Left ventricle myocardium inferior (tissue), 1 donor: ENCODE results near the gene SBF2. TPM values are rescaled to one million over a fixed set of nuclear protein-coding genes. Genes with fewer than 3 reads are reported as not detected.

Experiments used
- DNase-seq: peaks from one replicate; pipeline ENCODE4 v3.0.0-alpha.2; 2020
- H3K27ac ChIP-seq: fragments of 200-600 bp; replicated peaks from 2 replicates; pipeline ENCODE4 v1.8.0; 2021
- H3K27me3 ChIP-seq: fragments of 200-600 bp; 2 replicates; pipeline ENCODE4 v1.8.0; 2021; ENCODE audit warnings: low read depth
- H3K36me3 ChIP-seq: fragments of 200-600 bp; 2 replicates; pipeline ENCODE4 v1.8.0; 2021
- H3K4me1 ChIP-seq: fragments of 200-600 bp; 2 replicates; pipeline ENCODE4 v1.8.0; 2021
- H3K4me3 ChIP-seq: fragments of 200-600 bp; 2 replicates; pipeline ENCODE4 v1.8.0; 2021; ENCODE audit warnings: mild to moderate bottlenecking, moderate library complexity
- H3K9me3 ChIP-seq: fragments of 200-600 bp; replicated peaks from 2 replicates; pipeline ENCODE4 v1.8.0; 2021
- intact Hi-C: fragments of 100-400 bp; cut with micrococcal nuclease; formaldehyde crosslinking; loops from one replicate; pipeline ENCODE4 v1.11.0; 2022
- long read RNA-seq: library from polyadenylated mRNA; unstranded; transcript quantifications from one replicate; pipeline ENCODE4 v2.0.0, GENCODE V29; 2021
- total RNA-seq: library from RNA; stranded (reverse); fragmentation: NEBNext Ultra II Directional; extraction: Animal tissue kit (Norgen Biotek cat#: 25700); gene quantifications from one replicate; pipeline ENCODE4 v1.2.1, GENCODE V29; 2021
- TF ChIP-seq, protein P1 (sequence below): fragments of 200-600 bp; IDR thresholded peaks from 2 replicates; pipeline ENCODE4 v1.8.0; 2021; ENCODE audit warnings: antibody characterized with exemption, mild to moderate bottlenecking, borderline replicate concordance
- donor health status: DM: no; HTN: yes; CAD: no; lungs with severe emphysema.

Gene SBF2
- total RNA-seq, result 17.8 TPM
- long read RNA-seq, full-length matches to known transcripts, result 2 of 6 reads
- long read RNA-seq, partial matches to known transcripts, result 2 of 6 reads
- long read RNA-seq, other reads (novel, unspliced or antisense), result 2 of 6 reads

DNA sequence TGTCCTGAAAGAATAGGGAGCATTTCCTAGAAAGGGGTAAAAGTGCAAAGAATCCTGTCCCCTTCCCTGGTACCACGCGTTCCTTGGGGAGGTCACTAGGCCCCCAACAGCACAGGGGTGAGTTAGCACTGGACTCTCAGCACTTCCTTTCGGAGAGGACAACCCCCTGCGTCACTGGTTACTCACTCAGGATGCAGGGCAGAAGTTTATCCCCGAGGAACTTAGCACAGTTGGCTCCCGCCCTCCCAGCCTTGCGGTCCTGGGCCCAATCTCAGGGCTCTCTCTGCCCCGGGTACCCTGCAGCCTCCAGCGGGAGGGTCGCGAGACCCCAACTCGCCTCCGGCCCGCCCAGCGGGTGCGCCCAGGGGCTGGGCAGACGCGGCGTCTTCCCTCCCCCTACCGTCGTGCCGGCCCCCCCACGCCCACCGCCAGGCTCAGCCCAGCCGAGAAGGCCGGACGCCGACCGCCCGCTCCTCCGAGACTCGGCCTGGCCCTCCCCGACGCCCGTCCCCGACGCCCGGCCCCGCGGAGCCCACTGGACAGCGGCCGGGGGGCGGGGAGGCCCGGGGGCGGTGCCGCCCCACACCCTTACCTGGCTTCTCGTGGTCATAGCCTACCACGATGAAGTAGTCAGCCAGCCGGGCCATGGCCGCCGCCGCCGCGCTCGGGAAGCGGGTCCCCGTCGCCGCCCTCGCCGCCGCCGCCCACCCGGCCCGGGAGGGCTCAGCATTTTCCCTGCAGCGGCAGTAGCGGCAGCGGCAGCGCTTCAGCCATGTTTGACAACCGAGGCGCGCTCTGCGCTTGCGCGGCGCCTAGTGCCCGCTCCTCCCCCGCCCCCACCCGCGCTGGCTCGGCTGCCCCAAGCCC, at the start of gene SBF2:
TSS of gene SBF2 (minus strand) at position 797 of the 867 bp plus-strand sequence. CDS start at position 647, 150 bp downstream.
- H3K36me3 ChIP-seq, result no peaks in the 10 kb centered on the region
- intact Hi-C loops, result no loop called here
- H3K27ac ChIP-seq, result peak within 1 kb of the TSS; percentile 96
- peak; percentile 86 for DNase-seq
- TF ChIP-seq, protein P1, sequence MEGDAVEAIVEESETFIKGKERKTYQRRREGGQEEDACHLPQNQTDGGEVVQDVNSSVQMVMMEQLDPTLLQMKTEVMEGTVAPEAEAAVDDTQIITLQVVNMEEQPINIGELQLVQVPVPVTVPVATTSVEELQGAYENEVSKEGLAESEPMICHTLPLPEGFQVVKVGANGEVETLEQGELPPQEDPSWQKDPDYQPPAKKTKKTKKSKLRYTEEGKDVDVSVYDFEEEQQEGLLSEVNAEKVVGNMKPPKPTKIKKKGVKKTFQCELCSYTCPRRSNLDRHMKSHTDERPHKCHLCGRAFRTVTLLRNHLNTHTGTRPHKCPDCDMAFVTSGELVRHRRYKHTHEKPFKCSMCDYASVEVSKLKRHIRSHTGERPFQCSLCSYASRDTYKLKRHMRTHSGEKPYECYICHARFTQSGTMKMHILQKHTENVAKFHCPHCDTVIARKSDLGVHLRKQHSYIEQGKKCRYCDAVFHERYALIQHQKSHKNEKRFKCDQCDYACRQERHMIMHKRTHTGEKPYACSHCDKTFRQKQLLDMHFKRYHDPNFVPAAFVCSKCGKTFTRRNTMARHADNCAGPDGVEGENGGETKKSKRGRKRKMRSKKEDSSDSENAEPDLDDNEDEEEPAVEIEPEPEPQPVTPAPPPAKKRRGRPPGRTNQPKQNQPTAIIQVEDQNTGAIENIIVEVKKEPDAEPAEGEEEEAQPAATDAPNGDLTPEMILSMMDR, result no peak
- no peaks in the 10 kb centered on the region for H3K9me3 ChIP-seq
- no peaks in the 10 kb centered on the region for H3K27me3 ChIP-seq
- H3K4me1 ChIP-seq, result peaks cover 53% of the 10 kb centered on the region
- H3K4me3 ChIP-seq, result peak within 1 kb of the TSS; percentile 88

DNA sequence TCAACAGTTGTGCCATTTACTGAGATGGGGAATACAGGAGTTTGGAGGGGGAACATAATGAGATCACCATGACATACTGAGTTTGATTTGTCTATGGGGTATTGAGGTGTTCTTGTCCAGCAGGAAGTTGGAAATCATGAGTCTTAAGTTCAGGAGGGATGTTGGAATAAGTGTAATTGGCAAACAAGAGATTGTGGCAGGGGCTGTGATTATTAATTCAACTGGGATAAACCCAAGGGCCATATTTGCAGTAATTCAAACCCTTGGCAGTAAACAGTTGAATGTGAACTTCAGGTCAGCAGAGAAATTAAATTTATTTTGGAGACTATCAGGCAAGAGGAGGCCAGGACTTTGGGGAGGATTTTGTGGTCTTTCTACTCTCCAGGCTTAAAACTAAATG, 44.3 kb upstream of the SBF2 start:
- Histone ChIP-seq H3K9me3 (no peaks in the 10 kb centered on the region), H3K4me3 (no peak overlapping the region), H3K27ac (no peak overlapping the region), H3K36me3 (no peaks in the 10 kb centered on the region), H3K27me3 (no peaks in the 10 kb centered on the region), H3K4me1 (no peaks in the 10 kb centered on the region)
- intact Hi-C loops, result no loop called here
- DNase-seq, result no peak
- TF ChIP-seq, protein P1, result no peak

DNA sequence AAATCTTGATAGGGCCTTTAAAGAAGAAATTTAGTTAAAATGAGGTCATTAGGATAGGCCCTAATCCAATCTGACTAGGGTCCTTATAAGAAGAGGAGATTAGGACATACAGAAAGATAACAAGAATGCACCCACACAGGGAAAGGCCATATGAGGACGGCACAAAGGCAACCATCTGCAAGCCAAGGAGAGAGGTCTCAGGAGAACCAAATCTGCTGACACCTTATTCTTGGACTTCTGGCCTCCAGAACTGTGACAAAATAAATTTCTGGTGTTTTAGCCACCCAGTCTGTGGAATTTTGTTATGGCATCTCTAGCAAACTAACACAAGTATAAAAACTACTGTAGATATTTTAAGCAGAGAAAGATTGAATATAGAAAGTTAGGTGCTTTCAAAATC, 39.5 kb upstream of the SBF2 start:
- TF ChIP-seq, protein P1, result no peak
- H3K27ac ChIP-seq, result no peak overlapping the region
- intact Hi-C loops, result no loop called here
- peaks cover 6% of the 10 kb centered on the region for H3K4me1 ChIP-seq
- no peak overlapping the region for H3K4me3 ChIP-seq
- no peaks in the 10 kb centered on the region for H3K9me3 ChIP-seq
- no peaks in the 10 kb centered on the region for H3K36me3 ChIP-seq
- no peak for DNase-seq
- no peaks in the 10 kb centered on the region for H3K27me3 ChIP-seq

DNA sequence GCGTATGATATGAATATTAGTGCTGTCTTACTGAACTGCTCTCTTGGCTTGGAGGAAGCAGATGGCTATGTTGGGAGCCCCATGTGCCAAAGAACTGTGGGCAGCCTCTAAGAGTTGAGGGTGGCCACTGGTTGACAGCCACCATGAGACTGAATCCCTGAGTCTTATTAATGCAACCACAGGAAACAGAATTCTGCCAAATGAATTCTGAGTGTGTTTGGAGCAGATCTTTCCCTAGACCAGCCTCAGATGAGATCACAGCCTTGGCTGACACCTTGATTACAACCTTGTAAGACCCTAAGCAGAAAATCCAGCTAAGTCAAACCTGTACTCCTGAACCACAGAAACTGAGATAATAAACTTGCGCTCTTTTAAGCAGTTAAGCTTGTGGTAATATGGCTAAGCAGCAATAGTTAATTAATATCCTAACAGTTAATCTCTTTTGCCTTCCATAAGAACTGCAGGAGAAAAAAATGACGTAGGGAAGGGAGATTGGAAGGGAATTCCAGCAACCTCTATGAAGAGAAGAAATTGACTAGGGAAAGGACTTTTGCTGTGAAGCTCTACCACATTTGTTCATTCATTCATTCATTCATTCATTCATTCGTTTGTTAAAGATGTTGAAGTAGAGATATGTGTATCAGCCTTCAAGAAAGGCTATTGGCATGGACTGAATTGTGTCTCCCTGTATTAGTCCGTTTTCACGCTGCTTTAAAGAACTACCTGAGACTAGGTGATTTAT, 37.7 kb upstream of the SBF2 start:
- intact Hi-C loops, result no loop called here
- peaks cover 6% of the 10 kb centered on the region for H3K9me3 ChIP-seq
- no peaks in the 10 kb centered on the region for H3K27me3 ChIP-seq
- no peak overlapping the region for H3K4me3 ChIP-seq
- no peaks in the 10 kb centered on the region for H3K36me3 ChIP-seq
- no peak for DNase-seq
- H3K4me1 ChIP-seq, result peaks cover 23% of the 10 kb centered on the region
- TF ChIP-seq, protein P1, result no peak
- no peak overlapping the region for H3K27ac ChIP-seq

DNA sequence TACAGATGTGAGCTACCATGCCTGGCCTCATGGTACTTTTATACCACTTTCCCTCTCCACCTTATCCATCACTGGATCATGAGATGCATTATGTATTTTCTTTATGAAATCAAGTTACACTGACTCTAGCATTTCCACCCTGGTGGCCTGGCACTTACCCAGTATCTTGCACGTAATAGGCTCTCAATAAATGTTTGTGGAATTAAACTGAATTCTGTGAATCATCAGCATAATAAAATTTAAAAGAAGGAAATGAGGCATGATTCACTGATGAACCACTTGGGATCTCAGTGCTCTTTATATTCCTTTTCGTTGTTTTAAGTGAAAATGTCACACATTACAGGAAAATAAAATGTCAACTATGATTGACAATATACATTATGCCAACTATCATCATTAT, 35.9 kb upstream of the SBF2 start:
- Histone ChIP-seq H3K9me3 (peaks cover 6% of the 10 kb centered on the region), H3K27ac (no peak overlapping the region), H3K36me3 (no peaks in the 10 kb centered on the region), H3K27me3 (no peaks in the 10 kb centered on the region), H3K4me3 (no peak overlapping the region), H3K4me1 (peaks cover 41% of the 10 kb centered on the region)
- TF ChIP-seq, protein P1, result no peak
- DNase-seq, result no peak
- intact Hi-C loops, result loop anchor here (10.0 kb wide), 2 partner anchors 355 to 465 kb away; no protein-coding TSS in a partner anchor
